ENCODE measurements around the gene TMEM187. TPM values are rescaled to one million over a fixed set of nuclear protein-coding genes. Genes with fewer than 3 reads are reported as not detected.

TMEM187 gene
- total and polyA plus RNA-seq, 4 donors: 1.8 to 11.4 (median 5.9) TPM

- no peak for TF ChIP-seq CTCF (IDR thresholded peaks at IDR 0.05; ENCODE audit: control extremely low read depth, extremely low read depth)
- no peak overlapping the region for H3K27ac ChIP-seq (ENCODE audit: low read depth in 1 of 2, low read length in 1 of 2)
- H3K9ac ChIP-seq (ENCODE audit: insufficient read depth in 1 of 2, low read length in 2 of 2): no peak overlapping the region
- peaks cover 0 to 8% (median 0%) of the 10 kb centered on the region in 3 donors for H3K27me3 ChIP-seq (ENCODE audit: control insufficient read depth in 3 of 3, insufficient read depth in 3 of 3, low read length in 2 of 3)
- ATAC-seq (ENCODE audit: insufficient read depth, low FRiP score) (no peak), DNase-seq (no peak)
- H3K4me3 ChIP-seq: no peak overlapping the region
- WGBS, 2 donors: 83 to 88% methylated on average over 10 to 11 of the region's 11 CpGs
- H3K36me3 ChIP-seq (ENCODE audit: control insufficient read depth in 4 of 4, insufficient read depth in 4 of 4, low read length in 4 of 4): no peaks in the 10 kb centered on the region
- H3K4me1 ChIP-seq (ENCODE audit: control insufficient read depth in 5 of 5, insufficient read depth in 5 of 5, low read length in 5 of 5): no peaks in the 10 kb centered on the region
- peaks cover 0 to 9% (median 0%) of the 10 kb centered on the region in 4 donors for H3K9me3 ChIP-seq (ENCODE audit: control insufficient read depth in 4 of 4, insufficient read depth in 3 of 4, low read length in 3 of 4)
These were observed 31.8 kb downstream of the TMEM187 start for GRCh38 chrX:154004315-154004714.

GRCh38 chrX:154006947-154007346 is 34.4 kb downstream of the TMEM187 start:
- 93 to 94% methylated on average over 19 to 20 of the region's 20 CpGs for WGBS, 2 donors
- DNase-seq (no peak), ATAC-seq (ENCODE audit: insufficient read depth, low FRiP score) (no peak)

GRCh38 chrX:154008521-154008920 is 36.0 kb downstream of the TMEM187 start:
- TF ChIP-seq CTCF (IDR thresholded peaks at IDR 0.05; ENCODE audit: control extremely low read depth, extremely low read depth): no peak
- 64 to 77% methylated on average over 4 of the region's 4 CpGs for WGBS, 2 donors

More at GRCh38 chrX:154006947-154007346, 34.4 kb downstream of the TMEM187 start:
- Histone ChIP-seq H3K4me1 (ENCODE audit: control insufficient read depth in 5 of 5, insufficient read depth in 5 of 5, low read length in 5 of 5) (no peaks in the 10 kb centered on the region), H3K27ac (ENCODE audit: low read depth in 1 of 2, low read length in 1 of 2) (no peak overlapping the region), H3K27me3 (ENCODE audit: control insufficient read depth in 3 of 3, insufficient read depth in 3 of 3, low read length in 2 of 3) (peaks cover 0 to 4% (median 0%) of the 10 kb centered on the region in 3 donors), H3K36me3 (ENCODE audit: control insufficient read depth in 4 of 4, insufficient read depth in 4 of 4, low read length in 4 of 4) (no peaks in the 10 kb centered on the region), H3K9me3 (ENCODE audit: control insufficient read depth in 4 of 4, insufficient read depth in 3 of 4, low read length in 3 of 4) (peaks cover 0 to 5% (median 0%) of the 10 kb centered on the region in 4 donors), H3K9ac (ENCODE audit: insufficient read depth in 1 of 2, low read length in 2 of 2) (no peak overlapping the region), H3K4me3 (no peak overlapping the region)
- TF ChIP-seq CTCF (IDR thresholded peaks at IDR 0.05; ENCODE audit: control extremely low read depth, extremely low read depth): no peak

More at GRCh38 chrX:154008521-154008920, 36.0 kb downstream of the TMEM187 start:
- ATAC-seq (ENCODE audit: insufficient read depth, low FRiP score) (no peak), DNase-seq (no peak)
- Histone ChIP-seq H3K4me1 (ENCODE audit: control insufficient read depth in 5 of 5, insufficient read depth in 5 of 5, low read length in 5 of 5) (peaks cover 0 to 3% (median 0%) of the 10 kb centered on the region in 5 donors), H3K9ac (ENCODE audit: insufficient read depth in 1 of 2, low read length in 2 of 2) (no peak overlapping the region), H3K9me3 (ENCODE audit: control insufficient read depth in 4 of 4, insufficient read depth in 3 of 4, low read length in 3 of 4) (peaks cover 0 to 5% (median 0%) of the 10 kb centered on the region in 4 donors), H3K4me3 (no peak overlapping the region), H3K36me3 (ENCODE audit: control insufficient read depth in 4 of 4, insufficient read depth in 4 of 4, low read length in 4 of 4) (peaks cover 0 to 2% (median 0%) of the 10 kb centered on the region in 4 donors), H3K27ac (ENCODE audit: low read depth in 1 of 2, low read length in 1 of 2) (no peak overlapping the region), H3K27me3 (ENCODE audit: control insufficient read depth in 3 of 3, insufficient read depth in 3 of 3, low read length in 2 of 3) (peaks cover 0 to 4% (median 0%) of the 10 kb centered on the region in 3 donors)

All from lung (tissue), 12 donors.